Erythroblast (primary cell): ENCODE measurements around the gene MYO1D.

ENCODE experiments used
- GATA1 ChIP-seq: IDR thresholded peaks from 2 replicates; pipeline ENCODE4 v1.6.1; 2011; ENCODE audit warnings: low read depth, mild to moderate bottlenecking, control low read depth, low read length, moderate library complexity
- POLR2A ChIP-seq: IDR thresholded peaks from 2 replicates; pipeline ENCODE4 v1.6.1; 2011; ENCODE audit warnings: mild to moderate bottlenecking, low read length

DNA sequence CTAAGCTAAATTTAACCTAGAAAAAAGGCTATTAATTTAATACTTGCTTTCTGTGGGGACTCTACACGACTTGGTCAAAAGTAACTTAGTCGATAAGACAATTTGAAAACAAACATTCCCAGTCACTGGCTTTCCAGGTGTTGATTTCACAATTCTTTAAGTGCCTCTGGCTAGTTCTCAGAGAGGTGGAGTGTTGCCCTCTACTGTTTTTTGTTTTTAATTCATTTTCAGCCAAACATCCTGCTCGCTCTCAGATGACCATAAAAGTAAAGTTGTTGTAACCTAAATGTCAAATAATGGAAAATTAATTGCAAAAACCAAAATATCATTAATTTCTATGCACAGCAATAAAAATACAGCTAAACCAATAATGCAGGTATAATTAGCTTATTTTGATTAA, 107.1 kb downstream of the MYO1D start:
- TF ChIP-seq POLR2A (no peak), GATA1 (no peak)
